GM12878 (cell line): ENCODE data around the gene WDFY1. TPM values are rescaled to one million over a fixed set of nuclear protein-coding genes. Genes with fewer than 3 reads are reported as not detected.

Experiments used
- ATAC-seq: fragments of 200-7000 bp; cut with Tn5 transposase; 3 replicates; pipeline ENCODE4 v1.9.1; 2020; ENCODE audit warnings: mild to moderate bottlenecking, moderate library complexity
- BruUV-seq: library from RNA; stranded (reverse); fragments of 400-500 nt; replicated peaks from 2 replicates; lab custom pipeline; 2021; lab: Mats Ljungman, UMichigan
- CTCF ChIA-PET: fragments of 300-600 bp; sonication (Branson Sonifier 250); formaldehyde crosslinking; extraction: SDS; loops from one replicate; lab custom pipeline; 2021; ENCODE audit warnings: inconsistent platforms; lab: Yijun Ruan, JAX
- POLR2A ChIA-PET: fragments of 350-600 bp; formaldehyde crosslinking; extraction: SDS; loops from one replicate; lab custom pipeline; 2021; ENCODE audit warnings: inconsistent platforms; lab: Charles Lee
- RAD21 ChIA-PET: fragments of 300-600 bp; sonication (Branson Sonifier 250); formaldehyde crosslinking; loops from one replicate; lab custom pipeline; 2023; ENCODE audit warnings: antibody characterized with exemption; ENCODE audit not compliant: unreplicated experiment; lab: Charles Lee
- SMC1A ChIA-PET: fragments of 300-600 bp; sonication (Branson Sonifier 250); formaldehyde crosslinking; loops from one replicate; lab custom pipeline; 2023; ENCODE audit not compliant: unreplicated experiment, uncharacterized antibody; lab: Charles Lee
- DNase-seq: peaks from one replicate; pipeline ENCODE4 v3.0.0-alpha.2; 2011; ENCODE audit warnings: low read depth, low spot score
- FAIRE-seq: peaks from 3 replicates; lab custom pipeline; 2011; peaks lifted over from hg19 to GRCh38; lab: Jason Lieb, UNC
- H2AFZ ChIP-seq: 2 replicates; pipeline ENCODE4 v1.6.0; 2011; ENCODE audit warnings: low read depth, low read length, control low read depth; ENCODE audit not compliant: control insufficient read depth
- H3K27ac ChIP-seq: 2 replicates; pipeline ENCODE4 v1.5.1; 2011; ENCODE audit warnings: control low read depth; ENCODE audit not compliant: control insufficient read depth, insufficient read depth
- H3K27me3 ChIP-seq, 2 experiments: replicated peaks in 1 of 2; 2 replicates each; pipeline versions ENCODE4 v1.6.0 to v1.6.1; 2011; ENCODE audit warnings: low read length in 1 of 2; ENCODE audit not compliant: control insufficient read depth in 2 of 2, insufficient read depth in 2 of 2
- H3K36me3 ChIP-seq, 2 experiments: 2 replicates each; pipeline ENCODE4 v1.5.1; 2011; ENCODE audit warnings: low read length in 1 of 2; ENCODE audit not compliant: control insufficient read depth in 2 of 2, insufficient read depth in 2 of 2
- H3K4me1 ChIP-seq: 2 replicates; pipeline ENCODE4 v1.6.1; 2011; ENCODE audit warnings: mild to moderate bottlenecking, low read length, moderate library complexity, mixed read lengths; ENCODE audit not compliant: control insufficient read depth, insufficient read depth
- H3K4me2 ChIP-seq: 2 replicates; pipeline ENCODE4 v1.6.0; 2011; ENCODE audit warnings: control low read depth; ENCODE audit not compliant: control insufficient read depth, insufficient read depth
- H3K4me3 ChIP-seq: fragments of 200-600 bp; sonication (generic); 2 replicates; pipeline ENCODE4 v1.5.1; 2016
- H3K79me2 ChIP-seq: 2 replicates; pipeline ENCODE4 v1.6.0; 2011; ENCODE audit warnings: low read length; ENCODE audit not compliant: control insufficient read depth, insufficient read depth
- H3K9ac ChIP-seq: 2 replicates; pipeline ENCODE4 v1.8.0; 2011; ENCODE audit warnings: low read length, control low read depth, mixed read lengths; ENCODE audit not compliant: control insufficient read depth, insufficient read depth
- H3K9me3 ChIP-seq: replicated peaks from 3 replicates; pipeline ENCODE4 v1.5.1; 2011; ENCODE audit warnings: mild to moderate bottlenecking, low read length; ENCODE audit not compliant: control insufficient read depth, insufficient read depth
- H4K20me1 ChIP-seq: 2 replicates; pipeline ENCODE4 v1.6.0; 2011; ENCODE audit not compliant: control insufficient read depth, insufficient read depth
- IRF3 ChIP-seq: fragments of 450-650 bp; IDR thresholded peaks from 2 replicates; pipeline ENCODE4 v1.6.1; 2014; ENCODE audit warnings: mild to moderate bottlenecking
- NKRF ChIP-seq: fragments of 450-650 bp; conservative IDR thresholded peaks from 2 replicates; pipeline ENCODE4 v1.6.1; 2017; ENCODE audit warnings: mild to moderate bottlenecking, moderate library complexity
- RB1 ChIP-seq: fragments of 450-650 bp; formaldehyde crosslinking; IDR thresholded peaks from 2 replicates; pipeline ENCODE4 v1.6.1; 2017; ENCODE audit warnings: mild to moderate bottlenecking, borderline replicate concordance
- SMC3 ChIP-seq: IDR thresholded peaks from 2 replicates; pipeline ENCODE4 v1.6.1; 2011; ENCODE audit warnings: low read length, improper control_type of control experiment, borderline replicate concordance
- USF2 ChIP-seq: IDR thresholded peaks from 2 replicates; pipeline ENCODE4 v1.6.1; 2011; ENCODE audit warnings: low read depth, low read length, improper control_type of control experiment, borderline replicate concordance
- ZNF622 ChIP-seq: fragments of 450-650 bp; IDR thresholded peaks from 2 replicates; pipeline ENCODE4 v1.6.1; 2017; ENCODE audit warnings: mild to moderate bottlenecking, inconsistent platforms
- WGBS: methylation state at CpG from one replicate; pipeline ENCODE4 v1.1.6; 2016; ENCODE audit warnings: low lambda C conversion rate; ENCODE audit not compliant: insufficient replicate concordance, insufficient coverage; ENCODE audit errors: missing lambda C conversion rate; 5-methylcytosine and 5-hydroxymethylcytosine counted together
- in situ Hi-C: fragments of 300-500 bp; cut with MboI; formaldehyde crosslinking; loops from 9 replicates; pipeline ENCODE4 v1.14.3; 2018; ENCODE audit warnings: mixed read lengths
- intact Hi-C: fragments of 100-400 bp; cut with micrococcal nuclease; formaldehyde crosslinking; loops from one replicate; pipeline ENCODE4 v1.14.2; 2022; ENCODE audit not compliant: unreplicated experiment
- polyA plus RNA-seq, 11 experiments: library from polyadenylated mRNA; depleted of rRNA in 4 of 11; unstranded in 6 of 11; stranded (reverse) in 5 of 11; fragments of >200 nt; fragmentation: Nextera tagmentation in 4 of 11; fragmentation: Illumina TruSeq in 1 of 11; extraction: Ambion mirVana in 4 of 11; extraction: Trizol in 1 of 11; gene quantifications; 1 replicate in 1 of 11; 2 replicates in 10 of 11; pipeline versions ENCODE4 v1.2.1 to v1.2.3, GENCODE V29; 2011 to 2016; ENCODE audit warnings: inconsistent platforms in 2 of 11, missing spikeins in 2 of 11, low read depth in 1 of 11
- total RNA-seq, 4 experiments: library from RNA; depleted of rRNA in 3 of 4; stranded (reverse); fragments of >200 nt in 3 of 4; fragmentation: Illumina TruSeq in 1 of 4; extraction: Trizol in 1 of 4; gene quantifications; 2 replicates each; pipeline versions ENCODE4 v1.2.1 to v1.2.3, GENCODE V29; 2013 to 2021

WDFY1 gene
- total and polyA plus RNA-seq, 10 of the 15 experiments (the other 5 are each of a cell fraction or from before 2014, with no cell fraction given) = 2.9 to 28.1 (median 13.1) TPM

GRCh38 chr2:223880796-223881195 is 64.3 kb downstream of the WDFY1 start:
- in situ Hi-C loops = no loop called here

More at GRCh38 chr2:223880796-223881195, 64.3 kb downstream of the WDFY1 start:
- ChIA-PET CTCF (no interaction called here), POLR2A (interaction anchor here (1.1 kb wide), 1 partner anchor 14 kb away, joined by 3 read pairs; no protein-coding TSS in a partner anchor), RAD21 (no interaction called here), SMC1A (interaction anchor here (1.2 to 1.5 kb wide), 5 partner anchors 12 to 120 kb away, joined by 4 to 5 read pairs (median 4); no protein-coding TSS in a partner anchor)
- no peak for DNase-seq
- H3K79me2 ChIP-seq = no peaks in the 10 kb centered on the region
- ATAC-seq = no peak
- TF ChIP-seq SMC3 (no peak), NKRF (no peak), USF2 (no peak), ZNF622 (no peak), IRF3 (no peak), RB1 (no peak)
- H3K36me3 ChIP-seq = peaks cover 0 to 10% of the 10 kb centered on the region in 2 experiments; a peak in 2 of 4 replicates
- H3K4me2 ChIP-seq = no peak overlapping the region
- H3K9ac ChIP-seq = no peak overlapping the region
- H4K20me1 ChIP-seq = no peaks in the 10 kb centered on the region
- no peak overlapping the region for H3K27ac ChIP-seq
- no peak overlapping the region for H2AFZ ChIP-seq
- 78% methylated on average over 4 of the region's 4 CpGs for WGBS
- no peak for FAIRE-seq
- no TSS peak for BruUV-seq
- H3K4me3 ChIP-seq = no peak overlapping the region
- no peaks in the 10 kb centered on the region for H3K9me3 ChIP-seq
- no peaks in the 10 kb centered on the region for H3K27me3 ChIP-seq
- H3K4me1 ChIP-seq = peaks cover 25% of the 10 kb centered on the region
- intact Hi-C loops = no loop called here
